ENCODE measurements around the gene CLPTM1L. TPM values are rescaled to one million over a fixed set of nuclear protein-coding genes. Genes with fewer than 3 reads are reported as not detected.

The CLPTM1L gene
- total and polyA plus RNA-seq, 2 experiments from 2014 or later: 129 to 130 TPM

DNA sequence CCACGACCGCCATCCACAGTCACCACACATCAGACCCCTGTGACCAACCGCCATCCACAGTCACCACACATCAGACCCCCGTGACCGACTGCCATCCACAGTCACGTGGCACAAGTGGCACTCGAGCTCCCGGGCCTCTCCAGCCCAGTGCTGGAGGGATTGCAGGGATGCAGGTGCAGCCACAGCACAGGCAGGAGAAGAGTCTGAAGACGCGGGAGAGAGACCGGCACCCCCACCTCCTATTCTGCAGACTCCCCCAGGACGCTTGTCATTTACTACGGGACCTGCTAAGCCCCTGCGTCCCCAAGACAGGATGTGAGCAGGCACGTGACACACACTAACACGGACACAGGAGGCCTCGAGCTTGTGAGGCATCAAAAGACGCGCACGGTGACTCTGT lies 71.2 kb downstream of the CLPTM1L start:
- H3K4me2 ChIP-seq: no peak overlapping the region
- no peaks in the 10 kb centered on the region for H3K4me1 ChIP-seq (ENCODE audit: insufficient read depth)
- H2AFZ ChIP-seq: no peak overlapping the region
- no peaks in the 10 kb centered on the region for H4K20me1 ChIP-seq (ENCODE audit: insufficient read depth, poor library complexity, severe bottlenecking)
- H3K79me2 ChIP-seq: no peaks in the 10 kb centered on the region
- DNase-seq (ENCODE audit: low spot score): no peak
- no peaks in the 10 kb centered on the region for H3K27me3 ChIP-seq
- H3K4me3 ChIP-seq: no peak overlapping the region
- WGBS (ENCODE audit: low lambda C conversion rate, missing lambda C conversion rate): 94% methylated on average over 20 of the region's 20 CpGs
- H3K9me3 ChIP-seq (ENCODE audit: low read depth): no peaks in the 10 kb centered on the region
- no peaks in the 10 kb centered on the region for H3K36me3 ChIP-seq (replicated peaks; ENCODE audit: insufficient read depth, low read depth)
- H3K27ac ChIP-seq: no peak overlapping the region
- TF ChIP-seq EZH2phosphoT487 (IDR thresholded peaks at IDR 0.05; ENCODE audit: low read depth, severe bottlenecking, unreplicated experiment) (no peak), EZH2 (IDR thresholded peaks at IDR 0.05; ENCODE audit: borderline replicate concordance) (no peak)
- TF ChIP-seq, protein P1, sequence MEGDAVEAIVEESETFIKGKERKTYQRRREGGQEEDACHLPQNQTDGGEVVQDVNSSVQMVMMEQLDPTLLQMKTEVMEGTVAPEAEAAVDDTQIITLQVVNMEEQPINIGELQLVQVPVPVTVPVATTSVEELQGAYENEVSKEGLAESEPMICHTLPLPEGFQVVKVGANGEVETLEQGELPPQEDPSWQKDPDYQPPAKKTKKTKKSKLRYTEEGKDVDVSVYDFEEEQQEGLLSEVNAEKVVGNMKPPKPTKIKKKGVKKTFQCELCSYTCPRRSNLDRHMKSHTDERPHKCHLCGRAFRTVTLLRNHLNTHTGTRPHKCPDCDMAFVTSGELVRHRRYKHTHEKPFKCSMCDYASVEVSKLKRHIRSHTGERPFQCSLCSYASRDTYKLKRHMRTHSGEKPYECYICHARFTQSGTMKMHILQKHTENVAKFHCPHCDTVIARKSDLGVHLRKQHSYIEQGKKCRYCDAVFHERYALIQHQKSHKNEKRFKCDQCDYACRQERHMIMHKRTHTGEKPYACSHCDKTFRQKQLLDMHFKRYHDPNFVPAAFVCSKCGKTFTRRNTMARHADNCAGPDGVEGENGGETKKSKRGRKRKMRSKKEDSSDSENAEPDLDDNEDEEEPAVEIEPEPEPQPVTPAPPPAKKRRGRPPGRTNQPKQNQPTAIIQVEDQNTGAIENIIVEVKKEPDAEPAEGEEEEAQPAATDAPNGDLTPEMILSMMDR (IDR thresholded peaks at IDR 0.05; ENCODE audit: poor library complexity): no peak
- no peaks in the 10 kb centered on the region for H3K9me2 ChIP-seq (replicated peaks; ENCODE audit: insufficient read depth)

DNA sequence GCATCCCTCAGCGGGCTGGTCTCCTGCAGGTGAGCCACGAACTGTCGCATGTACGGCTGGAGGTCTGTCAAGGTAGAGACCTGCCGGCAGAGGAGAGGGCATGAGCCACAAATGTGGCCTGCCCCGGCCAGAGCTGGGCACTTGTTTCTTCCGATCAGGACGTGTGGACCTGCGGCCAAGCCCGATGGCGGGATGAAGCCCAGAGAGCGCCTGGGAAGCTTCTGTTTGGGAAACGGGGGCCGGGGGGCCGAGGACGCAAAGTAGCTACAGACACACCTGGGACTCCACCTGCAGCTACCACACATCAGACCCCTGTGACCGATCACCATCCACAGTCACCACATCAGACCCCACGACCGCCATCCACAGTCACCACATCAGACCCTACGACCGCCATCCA lies 72.7 kb downstream of the CLPTM1L start:
- no peak overlapping the region for H3K4me2 ChIP-seq
- WGBS (ENCODE audit: low lambda C conversion rate, missing lambda C conversion rate): 95% methylated on average over 16 of the region's 21 CpGs
- no peaks in the 10 kb centered on the region for H4K20me1 ChIP-seq (ENCODE audit: insufficient read depth, poor library complexity, severe bottlenecking)
- no peaks in the 10 kb centered on the region for H3K9me3 ChIP-seq (ENCODE audit: low read depth)
- H3K27ac ChIP-seq: no peak overlapping the region
- TF ChIP-seq, protein P1 (IDR thresholded peaks at IDR 0.05; ENCODE audit: poor library complexity): no peak
- TF ChIP-seq EZH2phosphoT487 (IDR thresholded peaks at IDR 0.05; ENCODE audit: low read depth, severe bottlenecking, unreplicated experiment) (no peak), EZH2 (IDR thresholded peaks at IDR 0.05; ENCODE audit: borderline replicate concordance) (no peak)
- no peaks in the 10 kb centered on the region for H3K79me2 ChIP-seq
- no peak overlapping the region for H2AFZ ChIP-seq
- no peaks in the 10 kb centered on the region for H3K9me2 ChIP-seq (replicated peaks; ENCODE audit: insufficient read depth)
- H3K4me1 ChIP-seq (ENCODE audit: insufficient read depth): no peaks in the 10 kb centered on the region
- H3K36me3 ChIP-seq (replicated peaks; ENCODE audit: insufficient read depth, low read depth): no peaks in the 10 kb centered on the region
- H3K4me3 ChIP-seq: no peak overlapping the region
- DNase-seq (ENCODE audit: low spot score): no peak
- H3K27me3 ChIP-seq: no peaks in the 10 kb centered on the region

DNA sequence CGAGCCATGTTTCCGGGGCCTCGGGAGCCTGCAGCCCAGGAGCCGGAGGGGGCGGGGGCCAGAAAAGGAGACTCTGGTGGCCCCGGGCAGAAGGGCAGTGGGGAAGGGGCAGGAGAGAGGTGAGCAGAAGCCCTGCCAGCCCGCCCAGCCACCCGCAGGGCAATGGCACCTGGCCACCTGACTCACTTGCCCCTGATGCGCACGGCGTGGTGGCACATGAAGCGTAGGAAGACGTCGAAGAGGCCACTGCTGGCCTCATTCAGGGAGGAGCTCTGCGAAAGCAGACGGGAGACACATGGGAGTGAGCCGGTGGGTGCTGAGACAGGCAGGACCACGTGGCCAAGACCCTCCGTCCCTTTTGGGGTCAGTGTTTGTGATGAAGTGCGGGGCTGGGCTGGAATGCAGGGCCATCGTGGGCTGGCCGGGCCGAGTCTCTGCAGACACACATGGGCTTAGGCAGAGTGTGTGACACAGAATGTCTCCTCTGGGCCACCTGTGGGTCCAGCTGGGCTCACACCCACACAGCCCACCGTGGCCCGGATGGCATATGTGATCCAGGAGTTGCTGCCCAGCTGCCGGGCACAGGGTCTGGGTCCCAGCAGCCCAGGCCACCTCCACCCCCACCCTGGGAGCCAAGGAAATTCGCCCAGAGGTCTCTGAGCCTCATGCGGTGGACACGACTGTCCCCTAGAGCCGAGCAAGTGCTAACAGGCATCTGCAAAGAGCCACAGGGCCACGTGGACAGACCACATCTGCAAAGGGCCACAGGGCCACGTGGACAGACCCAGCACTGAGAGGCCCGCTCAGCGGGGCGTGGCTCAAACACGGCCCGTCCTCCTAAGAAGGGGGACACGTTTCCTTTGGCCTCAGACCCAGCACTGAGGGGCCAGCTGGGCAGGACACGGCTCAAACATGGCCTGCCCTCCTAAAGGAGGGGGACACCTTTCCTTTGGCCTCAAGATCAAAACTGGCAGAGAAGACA lies 73.7 kb downstream of the CLPTM1L start:
- H3K79me2 ChIP-seq: no peaks in the 10 kb centered on the region

More for the DNA sequence above, 73.7 kb downstream of the CLPTM1L start:
- Histone ChIP-seq H3K36me3 (replicated peaks; ENCODE audit: insufficient read depth, low read depth) (no peaks in the 10 kb centered on the region), H3K9me3 (ENCODE audit: low read depth) (no peaks in the 10 kb centered on the region), H3K27ac (no peak overlapping the region), H4K20me1 (ENCODE audit: insufficient read depth, poor library complexity, severe bottlenecking) (no peaks in the 10 kb centered on the region), H3K4me2 (no peak overlapping the region), H3K9me2 (replicated peaks; ENCODE audit: insufficient read depth) (no peaks in the 10 kb centered on the region), H2AFZ (no peak overlapping the region), H3K4me3 (no peak overlapping the region), H3K4me1 (ENCODE audit: insufficient read depth) (no peaks in the 10 kb centered on the region), H3K27me3 (no peaks in the 10 kb centered on the region)
- 97% methylated on average over 36 of the region's 39 CpGs for WGBS (ENCODE audit: low lambda C conversion rate, missing lambda C conversion rate)
- TF ChIP-seq, protein P1 (IDR thresholded peaks at IDR 0.05; ENCODE audit: poor library complexity): no peak
- TF ChIP-seq EZH2phosphoT487 (IDR thresholded peaks at IDR 0.05; ENCODE audit: low read depth, severe bottlenecking, unreplicated experiment): no peak
- no peak for TF ChIP-seq EZH2 (IDR thresholded peaks at IDR 0.05; ENCODE audit: borderline replicate concordance)
- no peak for DNase-seq (ENCODE audit: low spot score)
